H1 (cell line): ENCODE results near the gene R3HDM1. TPM values are rescaled to one million over a fixed set of nuclear protein-coding genes. Genes with fewer than 3 reads are reported as not detected.

Source experiments
- ASH2L ChIP-seq: fragments of 200-600, 300-600 bp; sonication (generic); IDR thresholded peaks from one replicate; pipeline ENCODE4 v1.7.1; 2017; ENCODE audit warnings: low read length
- CEBPB ChIP-seq: IDR thresholded peaks from 2 replicates; pipeline ENCODE4 v1.6.1; 2012; ENCODE audit warnings: low read depth, low read length
- EZH2 ChIP-seq: fragments of 200-600 bp; sonication (generic); IDR thresholded peaks from 2 replicates; pipeline ENCODE4 v1.7.1; 2012; ENCODE audit warnings: low read depth, mild to moderate bottlenecking, moderate library complexity, low read length, inconsistent platforms; ENCODE audit not compliant: severe bottlenecking
- JUN ChIP-seq: IDR thresholded peaks from 2 replicates; pipeline ENCODE4 v1.6.1; 2011; ENCODE audit warnings: low read depth, mild to moderate bottlenecking, improper control_type of control experiment, low read length
- RBBP5 ChIP-seq: IDR thresholded peaks from 2 replicates; pipeline ENCODE4 v1.7.1; 2012; ENCODE audit warnings: low read depth, mild to moderate bottlenecking, inconsistent platforms, low read length, moderate library complexity, borderline replicate concordance
- SIN3A ChIP-seq, 2 experiments: IDR thresholded peaks in 1 of 2; conservative IDR thresholded peaks in 1 of 2; 2 replicates each; pipeline ENCODE4 v1.6.1; 2011 to 2012; ENCODE audit warnings: low read length in 2 of 2, improper control_type of control experiment in 1 of 2, low read depth in 1 of 2, mild to moderate bottlenecking in 1 of 2
- TAF7 ChIP-seq: optimal IDR thresholded peaks from 2 replicates; pipeline ENCODE3; 2011; ENCODE audit warnings: low read depth, mild to moderate bottlenecking, inconsistent platforms, low read length, moderate library complexity, borderline replicate concordance
- TCF12 ChIP-seq: IDR thresholded peaks from 2 replicates; pipeline ENCODE4 v1.6.1; 2011; ENCODE audit warnings: low read depth, mild to moderate bottlenecking, low read length
- YY1 ChIP-seq: IDR thresholded peaks from 2 replicates; pipeline ENCODE4 v1.6.1; 2011; ENCODE audit warnings: low read depth, mild to moderate bottlenecking, low read length
- polyA plus RNA-seq, 7 experiments: library from polyadenylated mRNA; depleted of rRNA in 3 of 7; stranded (reverse) in 5 of 7; unstranded in 2 of 7; fragments of >200 nt in 5 of 7; fragments of 200-250 nt in 2 of 7; gene quantifications; 1 replicate in 5 of 7; 2 replicates in 1 of 7; 4 replicates in 1 of 7; pipeline versions ENCODE4 v1.2.1 to v1.2.3, GENCODE V29; 2011 to 2013; ENCODE audit warnings: missing spikeins in 2 of 7, mixed read lengths in 2 of 7
- total RNA-seq: library from RNA; stranded (reverse); fragmentation: NEBNext Ultra II Directional; extraction: Animal tissue kit (Norgen Biotek cat#: 25700); gene quantifications from 2 replicates; pipeline ENCODE4 v1.2.1, GENCODE V29; 2021

Gene R3HDM1
- total and polyA plus RNA-seq, 2 of the 8 experiments (the other 6 are each of a cell fraction or from before 2014, with no cell fraction given): 77.7 to 120 TPM

DNA sequence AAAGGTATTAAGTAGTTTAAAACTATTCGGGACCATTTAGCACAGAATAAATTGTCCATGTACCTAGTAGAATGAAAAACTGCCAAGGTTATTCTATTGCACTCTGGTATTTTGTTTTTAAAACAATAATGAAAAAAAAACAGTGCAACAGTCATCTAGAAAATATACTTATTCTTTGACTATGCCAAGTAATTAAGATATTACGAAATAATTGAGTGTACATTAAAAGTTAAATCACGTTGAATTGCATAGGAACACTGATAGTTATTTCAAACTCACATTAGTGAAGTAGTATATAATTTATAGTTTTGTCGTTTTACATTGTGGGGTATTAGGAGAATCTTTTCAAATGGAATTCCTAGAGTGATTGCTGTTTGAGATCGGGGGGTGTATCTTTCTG, 20.1 kb downstream of the R3HDM1 start (continued):
- TF ChIP-seq TAF7 (no peak), YY1 (no peak), ASH2L (no peak), TCF12 (no peak), RBBP5 (no peak), JUN (no peak), SIN3A (conservative IDR thresholded peaks at IDR 0.05 in 1 of 2, IDR thresholded peaks at IDR 0.05 in 1 of 2; ENCODE audit: low read depth in 1 of 2, low read length in 2 of 2) (no peak), CEBPB (no peak), EZH2 (no peak)
